Peyer's patch (tissue), 4 donors: Measurements from ENCODE around the gene KIRREL1. TPM values are rescaled to one million over a fixed set of nuclear protein-coding genes. Genes with fewer than 3 reads are reported as not detected.

Experiments used
- DNase-seq, 3 donors: peaks; one replicate each; pipeline ENCODE4 v3.0.0-alpha.2; 2017 to 2019
- H3K27ac ChIP-seq, 4 donors: fragments of 200-600 bp; sonication (generic); one replicate each; pipeline ENCODE4 v1.5.1; 2016 to 2019
- H3K27me3 ChIP-seq, 2 donors: fragments of 200-600 bp; sonication (generic); one replicate each; pipeline ENCODE4 v1.5.1; 2019
- H3K36me3 ChIP-seq, 3 donors: fragments of 200-600 bp; sonication (generic); one replicate each; pipeline ENCODE4 v1.5.1; 2016 to 2019
- H3K4me1 ChIP-seq, 4 donors: fragments of 200-600 bp; sonication (generic); one replicate each; pipeline ENCODE4 v1.5.1; 2016 to 2019
- H3K4me3 ChIP-seq, 4 donors: fragments of 200-600 bp; sonication (generic); 1 replicate in 3 of 4; 2 replicates in 1 of 4; pipeline ENCODE4 v1.5.1; 2016 to 2019; ENCODE audit warnings: mild to moderate bottlenecking in 1 of 4
- H3K9me3 ChIP-seq, 4 donors: fragments of 200-600 bp; sonication (generic); one replicate each; pipeline ENCODE4 v1.5.1; 2016 to 2019; ENCODE audit warnings: mild to moderate bottlenecking in 1 of 4
- POLR2A ChIP-seq, 2 donors: fragments of 450-650 bp; IDR thresholded peaks; one replicate each; pipeline ENCODE4 v1.5.1; 2017; ENCODE audit warnings: antibody characterized with exemption in 2 of 2, mild to moderate bottlenecking in 2 of 2, moderate library complexity in 2 of 2
- total RNA-seq, 4 donors: library from RNA; depleted of rRNA; stranded (reverse); fragments of >200 nt; gene quantifications; one replicate each; pipeline ENCODE4 v1.1.0, GENCODE V29; 2016
- TF ChIP-seq, protein P1 (sequence below), 6 experiments: fragments of 450-650 bp in 4 of 6; fragments of 200-600 bp in 2 of 6; sonication (generic) in 1 of 6; IDR thresholded peaks; one replicate each; pipeline ENCODE4 v1.5.1; 2017 to 2019; ENCODE audit warnings: antibody characterized with exemption in 6 of 6, mild to moderate bottlenecking in 3 of 6, moderate library complexity in 1 of 6

Gene KIRREL1
- total RNA-seq, 4 donors from 2014 or later = 2.8 to 29.7 (median 11.1) TPM

DNA sequence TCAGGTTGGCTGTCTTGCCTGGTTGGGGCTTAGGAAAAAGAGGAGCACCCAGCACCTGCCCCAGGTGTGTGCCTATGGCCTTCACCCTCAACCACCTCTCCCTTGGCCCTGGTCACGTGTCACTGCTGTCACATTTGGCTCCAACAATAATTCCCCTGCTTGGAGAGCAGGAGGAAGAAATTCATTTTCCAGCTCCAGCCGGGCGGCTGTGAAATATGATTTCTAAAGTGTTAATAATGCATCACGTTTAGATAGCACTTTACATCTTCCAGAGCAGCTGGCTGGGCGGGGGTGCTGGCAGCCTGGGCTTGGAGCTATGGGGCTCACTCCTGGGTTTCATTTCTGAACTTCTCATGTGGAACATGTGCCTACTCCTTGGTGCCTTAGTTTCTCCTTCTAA is 63.1 kb downstream of the KIRREL1 start:
- Histone ChIP-seq H3K36me3 (no peaks in the 10 kb centered on the region), H3K4me3 (no peak overlapping the region), H3K27ac (no peak overlapping the region), H3K27me3 (no peaks in the 10 kb centered on the region), H3K9me3 (no peaks in the 10 kb centered on the region), H3K4me1 (peaks cover 0 to 7% (median 0%) of the 10 kb centered on the region in 4 donors)
- TF ChIP-seq, protein P1, sequence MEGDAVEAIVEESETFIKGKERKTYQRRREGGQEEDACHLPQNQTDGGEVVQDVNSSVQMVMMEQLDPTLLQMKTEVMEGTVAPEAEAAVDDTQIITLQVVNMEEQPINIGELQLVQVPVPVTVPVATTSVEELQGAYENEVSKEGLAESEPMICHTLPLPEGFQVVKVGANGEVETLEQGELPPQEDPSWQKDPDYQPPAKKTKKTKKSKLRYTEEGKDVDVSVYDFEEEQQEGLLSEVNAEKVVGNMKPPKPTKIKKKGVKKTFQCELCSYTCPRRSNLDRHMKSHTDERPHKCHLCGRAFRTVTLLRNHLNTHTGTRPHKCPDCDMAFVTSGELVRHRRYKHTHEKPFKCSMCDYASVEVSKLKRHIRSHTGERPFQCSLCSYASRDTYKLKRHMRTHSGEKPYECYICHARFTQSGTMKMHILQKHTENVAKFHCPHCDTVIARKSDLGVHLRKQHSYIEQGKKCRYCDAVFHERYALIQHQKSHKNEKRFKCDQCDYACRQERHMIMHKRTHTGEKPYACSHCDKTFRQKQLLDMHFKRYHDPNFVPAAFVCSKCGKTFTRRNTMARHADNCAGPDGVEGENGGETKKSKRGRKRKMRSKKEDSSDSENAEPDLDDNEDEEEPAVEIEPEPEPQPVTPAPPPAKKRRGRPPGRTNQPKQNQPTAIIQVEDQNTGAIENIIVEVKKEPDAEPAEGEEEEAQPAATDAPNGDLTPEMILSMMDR (IDR thresholded peaks at IDR 0.05) = no peak
- no peak for TF ChIP-seq POLR2A (IDR thresholded peaks at IDR 0.05)
- no peak for DNase-seq

DNA sequence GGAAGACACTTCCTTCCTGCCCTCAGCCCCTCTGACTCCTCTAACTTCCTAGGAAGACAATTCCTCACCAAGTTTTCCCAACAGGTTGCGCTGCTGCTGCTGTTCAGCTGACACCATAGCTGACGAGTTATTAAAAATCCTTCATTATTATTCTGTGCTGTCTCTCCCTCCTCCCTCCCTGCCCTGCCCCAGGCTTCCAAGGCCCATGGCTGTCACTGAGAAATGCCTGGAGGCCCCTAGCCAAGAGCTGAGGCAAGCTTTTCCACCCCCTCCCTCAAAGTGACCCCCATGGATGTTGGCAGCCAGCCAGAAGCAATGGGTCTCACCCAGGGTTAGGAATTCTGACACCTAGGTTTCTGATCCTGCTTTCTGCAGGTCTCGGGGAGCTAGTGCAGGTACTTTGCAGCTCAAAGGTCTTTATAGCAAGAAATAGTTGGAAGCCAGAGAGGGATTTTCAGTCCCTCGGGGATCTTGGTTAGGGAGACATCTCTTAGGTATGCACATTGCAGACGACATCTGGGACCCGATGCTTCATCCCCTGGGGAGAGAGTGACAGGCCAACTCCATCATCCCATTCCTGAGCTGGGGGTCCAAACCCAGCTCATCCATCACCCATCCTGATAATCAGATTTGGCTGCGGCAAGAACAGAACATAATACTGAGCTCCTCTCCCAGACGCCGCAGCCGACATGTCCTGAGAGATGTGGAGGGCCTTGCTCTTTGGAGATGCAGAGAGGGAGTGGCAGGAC is 65.0 kb downstream of the KIRREL1 start:
- no peaks in the 10 kb centered on the region for H3K9me3 ChIP-seq
- TF ChIP-seq, protein P1 (IDR thresholded peaks at IDR 0.05) = no peak
- no peak for TF ChIP-seq POLR2A (IDR thresholded peaks at IDR 0.05)
- no peaks in the 10 kb centered on the region for H3K36me3 ChIP-seq
- peaks cover 0 to 7% (median 0%) of the 10 kb centered on the region in 4 donors for H3K4me1 ChIP-seq
- H3K4me3 ChIP-seq = no peak overlapping the region
- no peak for DNase-seq
- no peak overlapping the region for H3K27ac ChIP-seq
- no peaks in the 10 kb centered on the region for H3K27me3 ChIP-seq

GRCh38 chr1:158059984-158060383 is 66.5 kb downstream of the KIRREL1 start:
- Histone ChIP-seq H3K27me3 (no peaks in the 10 kb centered on the region), H3K4me1 (peaks cover 0 to 7% (median 0%) of the 10 kb centered on the region in 4 donors), H3K9me3 (no peaks in the 10 kb centered on the region), H3K4me3 (no peak overlapping the region), H3K27ac (no peak overlapping the region), H3K36me3 (no peaks in the 10 kb centered on the region)
- TF ChIP-seq, protein P1 (IDR thresholded peaks at IDR 0.05) = no peak
- TF ChIP-seq POLR2A (IDR thresholded peaks at IDR 0.05) = no peak
- DNase-seq = no peak

GRCh38 chr1:158062174-158062573 is 68.7 kb downstream of the KIRREL1 start:
- no peak overlapping the region for H3K27ac ChIP-seq
- H3K4me1 ChIP-seq = peaks cover 0 to 12% (median 0%) of the 10 kb centered on the region in 4 donors
- H3K36me3 ChIP-seq = no peaks in the 10 kb centered on the region
- no peak for DNase-seq
- H3K9me3 ChIP-seq = no peaks in the 10 kb centered on the region
- no peak overlapping the region for H3K4me3 ChIP-seq
- TF ChIP-seq, protein P1 (IDR thresholded peaks at IDR 0.05) = no peak
- no peak for TF ChIP-seq POLR2A (IDR thresholded peaks at IDR 0.05)
- H3K27me3 ChIP-seq = no peaks in the 10 kb centered on the region

DNA sequence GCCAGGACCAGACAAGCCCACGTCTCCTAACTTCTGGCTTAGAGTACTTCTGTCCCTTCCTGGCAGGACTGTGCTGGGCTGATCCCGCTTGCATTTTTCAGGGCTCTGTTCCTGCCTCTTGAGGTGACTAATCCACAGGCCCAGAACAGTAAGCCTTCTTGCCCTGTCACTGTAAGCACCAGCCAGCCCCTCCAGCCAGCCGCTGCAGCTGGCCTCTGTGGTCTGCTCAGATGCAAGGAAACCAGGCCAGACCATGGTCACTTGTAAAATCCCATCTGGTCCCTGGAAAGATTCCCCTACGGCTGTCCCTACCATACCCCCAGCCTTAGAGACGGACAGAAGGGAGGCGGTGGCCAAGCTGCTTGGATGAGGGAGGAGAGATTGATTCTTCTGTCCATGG is 74.2 kb downstream of the KIRREL1 start:
- no peak overlapping the region for H3K4me3 ChIP-seq
- no peaks in the 10 kb centered on the region for H3K27me3 ChIP-seq
- H3K9me3 ChIP-seq = no peaks in the 10 kb centered on the region
- H3K27ac ChIP-seq = no peak overlapping the region
- no peaks in the 10 kb centered on the region for H3K36me3 ChIP-seq
- TF ChIP-seq, protein P1 (IDR thresholded peaks at IDR 0.05) = no peak
- no peak for TF ChIP-seq POLR2A (IDR thresholded peaks at IDR 0.05)
- H3K4me1 ChIP-seq = peaks cover 0 to 20% (median 0%) of the 10 kb centered on the region in 4 donors
- DNase-seq = no peak
